ENCODE measurements around the gene SLC26A6.
A peak's percentile ranks its signal among the peaks of the same experiment; 100 is the strongest.

The SLC26A6 gene

GRCh38 chr3:48664929-48665328 lies 29.7 kb upstream of the SLC26A6 start:
- no peak overlapping the region for H2AFZ ChIP-seq (ENCODE audit: low read length)
- no peaks in the 10 kb centered on the region for H3K9me2 ChIP-seq (ENCODE audit: low read depth, low read length)
- TF ChIP-seq, protein P1, sequence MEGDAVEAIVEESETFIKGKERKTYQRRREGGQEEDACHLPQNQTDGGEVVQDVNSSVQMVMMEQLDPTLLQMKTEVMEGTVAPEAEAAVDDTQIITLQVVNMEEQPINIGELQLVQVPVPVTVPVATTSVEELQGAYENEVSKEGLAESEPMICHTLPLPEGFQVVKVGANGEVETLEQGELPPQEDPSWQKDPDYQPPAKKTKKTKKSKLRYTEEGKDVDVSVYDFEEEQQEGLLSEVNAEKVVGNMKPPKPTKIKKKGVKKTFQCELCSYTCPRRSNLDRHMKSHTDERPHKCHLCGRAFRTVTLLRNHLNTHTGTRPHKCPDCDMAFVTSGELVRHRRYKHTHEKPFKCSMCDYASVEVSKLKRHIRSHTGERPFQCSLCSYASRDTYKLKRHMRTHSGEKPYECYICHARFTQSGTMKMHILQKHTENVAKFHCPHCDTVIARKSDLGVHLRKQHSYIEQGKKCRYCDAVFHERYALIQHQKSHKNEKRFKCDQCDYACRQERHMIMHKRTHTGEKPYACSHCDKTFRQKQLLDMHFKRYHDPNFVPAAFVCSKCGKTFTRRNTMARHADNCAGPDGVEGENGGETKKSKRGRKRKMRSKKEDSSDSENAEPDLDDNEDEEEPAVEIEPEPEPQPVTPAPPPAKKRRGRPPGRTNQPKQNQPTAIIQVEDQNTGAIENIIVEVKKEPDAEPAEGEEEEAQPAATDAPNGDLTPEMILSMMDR (IDR thresholded peaks at IDR 0.05; ENCODE audit: low read length): no peak
- TF ChIP-seq EZH2 (IDR thresholded peaks at IDR 0.05; ENCODE audit: borderline replicate concordance, low read length): no peak
- H3F3A ChIP-seq (ENCODE audit: insufficient read depth, low read length): no peaks in the 10 kb centered on the region
- no peaks in the 10 kb centered on the region for H4K20me1 ChIP-seq (ENCODE audit: insufficient read depth, low read length)
- H3K36me3 ChIP-seq (ENCODE audit: insufficient read depth, low read length): peaks cover 8% of the 10 kb centered on the region; the same call in 1 of the 2 replicates
- no peak overlapping the region for H3K9ac ChIP-seq (ENCODE audit: low read length)
- H3K79me2 ChIP-seq (ENCODE audit: insufficient read depth, low read length): no peaks in the 10 kb centered on the region
- H3K9me3 ChIP-seq (ENCODE audit: low read length): no peaks in the 10 kb centered on the region
- H3K4me1 ChIP-seq (ENCODE audit: insufficient read depth, low read length, severe bottlenecking): peaks cover 8% of the 10 kb centered on the region
- no peak overlapping the region for H3K27ac ChIP-seq (ENCODE audit: low read depth, low read length, poor library complexity, severe bottlenecking)
- H3K4me3 ChIP-seq (ENCODE audit: low read depth, low read length, poor library complexity, severe bottlenecking): no peak overlapping the region
- no peak overlapping the region for H3K4me2 ChIP-seq (ENCODE audit: low read length)
- no peaks in the 10 kb centered on the region for H3K27me3 ChIP-seq (ENCODE audit: insufficient read depth, low read length)

DNA sequence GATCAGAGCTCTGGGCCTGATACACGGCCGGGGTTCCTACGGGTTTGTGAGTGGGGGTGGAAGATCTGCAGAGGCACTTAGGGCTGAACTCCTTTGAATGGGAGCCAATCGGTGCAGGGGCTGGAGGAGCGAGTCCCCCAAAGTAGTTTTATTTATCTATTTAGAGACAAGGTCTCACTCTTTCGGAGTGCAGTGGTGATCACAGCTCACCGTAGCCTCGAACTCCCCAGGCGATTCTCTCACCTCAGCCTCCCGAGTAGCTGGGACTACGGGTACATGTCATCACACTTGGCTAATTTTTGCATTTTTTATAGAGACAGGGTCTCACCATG lies 29.0 kb upstream of the SLC26A6 start:
- Histone ChIP-seq H3K79me2 (ENCODE audit: insufficient read depth, low read length) (no peaks in the 10 kb centered on the region), H4K20me1 (ENCODE audit: insufficient read depth, low read length) (no peaks in the 10 kb centered on the region), H3K4me1 (ENCODE audit: insufficient read depth, low read length, severe bottlenecking) (peaks cover 8% of the 10 kb centered on the region), H3K9me3 (ENCODE audit: low read length) (no peaks in the 10 kb centered on the region), H3K36me3 (ENCODE audit: insufficient read depth, low read length) (0 out of 2 replicates have a peak, but pooled peaks cover 8% of the 10 kb centered on the region), H3K27me3 (ENCODE audit: insufficient read depth, low read length) (no peaks in the 10 kb centered on the region), H3K4me2 (ENCODE audit: low read length) (peak overlapping the region; percentile 89), H3K4me3 (ENCODE audit: low read depth, low read length, poor library complexity, severe bottlenecking) (peak overlapping the region; percentile 67), H3K9ac (ENCODE audit: low read length) (no peak overlapping the region), H2AFZ (ENCODE audit: low read length) (no peak overlapping the region), H3F3A (ENCODE audit: insufficient read depth, low read length) (no peaks in the 10 kb centered on the region), H3K27ac (ENCODE audit: low read depth, low read length, poor library complexity, severe bottlenecking) (peak overlapping the region; percentile 67), H3K9me2 (ENCODE audit: low read depth, low read length) (no peaks in the 10 kb centered on the region)
- no peak for TF ChIP-seq EZH2 (IDR thresholded peaks at IDR 0.05; ENCODE audit: borderline replicate concordance, low read length)
- TF ChIP-seq, protein P1 (IDR thresholded peaks at IDR 0.05; ENCODE audit: low read length): peak; percentile 6; the same call in 1 of the 2 replicates

GRCh38 chr3:48663489-48664312 lies 28.4 kb upstream of the SLC26A6 start:
- Histone ChIP-seq H3K4me3 (ENCODE audit: low read depth, low read length, poor library complexity, severe bottlenecking) (peak overlapping the region; percentile 67), H3K36me3 (ENCODE audit: insufficient read depth, low read length) (0 out of 2 replicates have a peak, but pooled peaks cover 8% of the 10 kb centered on the region), H3K4me1 (ENCODE audit: insufficient read depth, low read length, severe bottlenecking) (peaks cover 8% of the 10 kb centered on the region), H3K9ac (ENCODE audit: low read length) (peak overlapping the region; percentile 73), H3K9me3 (ENCODE audit: low read length) (no peaks in the 10 kb centered on the region), H3K9me2 (ENCODE audit: low read depth, low read length) (no peaks in the 10 kb centered on the region), H3K27ac (ENCODE audit: low read depth, low read length, poor library complexity, severe bottlenecking) (peak overlapping the region; percentile 67), H3K79me2 (ENCODE audit: insufficient read depth, low read length) (no peaks in the 10 kb centered on the region), H3F3A (ENCODE audit: insufficient read depth, low read length) (no peaks in the 10 kb centered on the region), H3K27me3 (ENCODE audit: insufficient read depth, low read length) (no peaks in the 10 kb centered on the region), H4K20me1 (ENCODE audit: insufficient read depth, low read length) (no peaks in the 10 kb centered on the region), H2AFZ (ENCODE audit: low read length) (no peak overlapping the region), H3K4me2 (ENCODE audit: low read length) (peak overlapping the region; percentile 89)
- TF ChIP-seq, protein P1 (IDR thresholded peaks at IDR 0.05; ENCODE audit: low read length): peak; percentile 62
- no peak for TF ChIP-seq EZH2 (IDR thresholded peaks at IDR 0.05; ENCODE audit: borderline replicate concordance, low read length)

Data from OCI-LY1 (cell line).